ENCODE results near the gene PLXNB3.

Gene PLXNB3

DNA sequence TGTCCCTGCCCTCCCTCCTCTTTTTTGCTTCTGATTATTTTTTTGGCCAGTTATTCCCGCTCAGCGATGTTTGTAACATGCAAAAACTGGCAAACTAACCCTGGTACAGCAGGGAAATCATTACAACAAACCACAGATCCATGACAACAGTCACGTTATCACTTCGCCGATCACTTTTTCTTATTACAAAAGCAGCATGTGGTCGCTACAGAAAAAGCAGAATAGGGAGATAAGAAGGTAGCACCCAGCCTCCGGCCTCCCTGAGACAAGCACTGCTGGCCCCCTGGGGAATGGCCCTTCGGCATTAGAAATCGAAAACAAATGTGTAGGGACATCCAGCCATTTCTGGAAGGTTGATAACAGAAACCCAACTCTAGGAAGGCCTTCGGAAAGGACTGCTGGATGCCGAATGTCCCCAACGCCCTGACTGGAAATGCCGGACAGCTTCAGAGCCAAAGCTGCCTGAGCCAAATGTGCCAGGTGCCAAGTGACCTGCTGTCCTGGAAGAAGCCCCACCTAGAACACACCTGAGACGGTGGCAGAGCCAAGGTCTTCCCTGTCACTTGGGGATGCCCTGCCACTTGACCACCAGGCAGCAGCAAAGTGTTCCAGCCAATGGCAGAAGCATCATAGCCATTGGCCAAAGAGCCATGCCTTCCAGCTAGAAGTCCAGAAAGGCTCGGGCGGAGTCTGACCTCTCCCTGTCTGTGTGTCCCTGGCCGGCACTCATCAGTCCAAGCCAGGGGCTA lies 27.2 kb downstream of the PLXNB3 start:
- no peak for DNase-seq (ENCODE audit: low read depth, low spot score)

DNA sequence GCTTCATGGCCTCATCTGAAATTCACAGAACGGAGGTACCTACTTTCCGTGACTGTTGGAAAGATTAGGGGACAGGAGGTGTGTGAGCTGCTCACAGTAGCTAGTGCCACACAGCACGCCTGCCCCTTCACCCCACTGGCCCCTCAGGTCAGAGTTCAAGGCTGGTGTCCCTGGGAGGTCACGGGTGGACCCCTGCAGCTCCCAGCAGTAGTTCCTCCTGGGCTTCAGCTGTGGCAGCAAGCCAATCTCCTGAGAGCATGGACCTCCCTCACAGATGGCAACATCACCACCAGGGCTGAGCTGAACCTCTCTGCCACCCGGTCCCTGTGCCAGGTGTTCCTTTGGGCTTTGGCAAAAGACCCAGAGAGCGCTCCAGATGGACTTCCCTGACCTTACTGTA lies 28.3 kb downstream of the PLXNB3 start:
- DNase-seq (ENCODE audit: low read depth, low spot score): no peak

DNA sequence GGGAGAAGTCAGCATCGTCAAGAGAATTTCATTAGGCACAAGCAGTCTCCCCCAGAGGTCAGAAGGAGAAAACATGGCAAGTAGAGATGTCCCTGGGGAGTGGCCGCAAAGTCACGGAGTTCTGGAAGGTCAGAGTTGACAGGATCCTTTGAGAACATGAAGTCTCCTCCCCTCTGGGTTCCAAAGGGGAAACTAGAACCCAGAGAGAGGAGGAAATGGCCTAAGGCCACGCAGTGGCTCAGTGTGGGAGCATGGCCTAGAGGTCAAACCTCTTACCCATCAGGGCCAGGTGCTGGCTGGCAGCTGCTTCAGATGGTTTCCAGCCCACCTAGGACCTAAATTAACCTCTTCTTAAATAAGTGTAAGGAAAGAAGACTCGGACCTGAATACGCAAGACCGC lies 29.2 kb downstream of the PLXNB3 start:
- DNase-seq (ENCODE audit: low read depth, low spot score): peak; percentile 57

DNA sequence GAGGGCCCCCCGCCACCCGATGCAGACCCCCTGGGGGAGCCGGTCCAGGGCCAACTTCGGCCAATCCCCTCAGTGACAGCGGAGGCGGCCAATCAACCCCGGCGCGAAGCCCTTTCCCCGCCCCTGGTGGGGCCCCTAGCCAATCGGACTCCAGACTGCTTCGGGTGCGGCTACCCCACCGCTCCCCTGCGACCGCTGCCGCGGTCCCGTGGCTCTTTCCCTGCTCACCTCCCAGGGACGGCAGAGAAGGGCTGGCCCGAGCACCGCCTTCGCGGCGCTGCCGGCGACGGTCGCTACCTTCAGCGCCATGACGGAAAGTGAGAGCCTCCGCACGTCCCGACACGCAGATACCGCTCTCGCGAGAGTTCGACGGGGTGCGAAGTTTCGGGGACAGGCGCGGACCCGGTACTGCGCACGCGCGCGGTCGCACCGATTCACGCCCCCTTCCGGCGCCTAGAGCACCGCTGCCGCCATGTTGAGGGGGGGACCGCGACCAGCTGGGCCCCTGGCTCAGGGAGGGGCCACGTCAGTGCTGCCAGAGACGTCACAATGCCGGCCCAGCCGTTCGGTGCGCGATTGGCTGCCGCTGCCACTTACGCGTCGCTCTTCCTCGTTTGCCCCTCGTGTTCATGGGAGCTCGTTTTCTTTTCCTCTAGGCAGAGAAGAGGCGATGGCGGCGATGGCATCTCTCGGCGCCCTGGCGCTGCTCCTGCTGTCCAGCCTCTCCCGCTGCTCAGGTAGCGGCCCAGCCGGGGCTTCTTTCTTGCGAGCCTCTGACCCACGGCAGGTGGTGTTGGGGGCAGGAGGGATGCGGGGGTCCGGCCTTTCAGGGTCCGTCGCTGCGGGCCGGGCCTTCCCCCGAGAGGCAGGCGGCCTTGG lies 30.2 kb downstream of the PLXNB3 start, which contains the start of the genes IDH3G and SSR4:
TSS of gene IDH3G (minus strand) at position 358 of the 879 bp plus-strand sequence. CDS start at position 309, 49 bp downstream.
TSS of gene SSR4 (plus strand) at position 651 of the 879 bp plus-strand sequence. CDS start at position 671, 20 bp downstream.
- peak; percentile 99 for DNase-seq (ENCODE audit: low read depth, low spot score)

DNA sequence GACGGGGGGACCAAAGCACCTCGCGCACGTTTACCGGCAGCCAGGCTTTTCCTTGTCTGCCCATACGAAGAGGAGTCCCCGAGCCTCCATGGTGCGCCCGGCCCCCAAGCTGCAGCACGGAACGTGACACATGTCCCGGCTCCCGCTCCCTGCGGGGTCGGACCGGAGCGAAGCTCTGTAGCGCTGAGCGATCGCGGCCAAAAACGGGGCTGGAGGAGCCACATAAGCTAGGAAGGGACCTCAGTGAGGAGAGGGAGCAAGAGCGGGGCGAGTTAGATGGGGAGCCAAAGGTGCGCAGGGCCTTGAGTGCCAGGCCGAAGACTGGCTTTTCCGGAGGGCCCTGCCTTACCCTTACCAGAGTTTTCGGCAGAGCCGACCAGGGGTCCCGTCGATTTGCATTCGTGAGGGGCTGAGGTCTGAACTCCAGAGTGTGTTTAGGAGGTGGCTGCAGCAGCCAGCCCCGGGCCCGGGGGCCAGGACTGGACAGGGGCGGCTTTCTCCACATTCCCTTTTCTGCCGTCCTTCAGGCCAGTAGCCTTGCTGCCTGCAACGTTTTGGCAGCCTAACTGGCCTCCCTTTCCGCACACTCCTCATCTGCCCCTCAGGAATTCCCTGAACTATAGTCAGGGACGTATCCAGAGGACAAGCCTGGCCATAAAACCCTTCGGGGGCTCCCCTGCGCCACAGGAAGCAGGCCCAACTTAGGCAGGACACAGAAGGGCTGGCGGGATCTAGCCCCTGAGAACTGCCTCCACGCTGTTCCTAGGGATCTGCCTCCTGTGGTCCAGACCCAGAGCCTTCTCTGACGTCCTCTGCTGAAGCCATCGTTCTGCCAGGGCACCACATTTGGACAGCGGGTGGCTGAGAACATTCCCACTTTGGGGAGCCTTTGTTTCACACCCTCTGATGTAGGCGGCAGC lies 31.1 kb downstream of the PLXNB3 start:
- DNase-seq (ENCODE audit: low read depth, low spot score): peak; percentile 53

DNA sequence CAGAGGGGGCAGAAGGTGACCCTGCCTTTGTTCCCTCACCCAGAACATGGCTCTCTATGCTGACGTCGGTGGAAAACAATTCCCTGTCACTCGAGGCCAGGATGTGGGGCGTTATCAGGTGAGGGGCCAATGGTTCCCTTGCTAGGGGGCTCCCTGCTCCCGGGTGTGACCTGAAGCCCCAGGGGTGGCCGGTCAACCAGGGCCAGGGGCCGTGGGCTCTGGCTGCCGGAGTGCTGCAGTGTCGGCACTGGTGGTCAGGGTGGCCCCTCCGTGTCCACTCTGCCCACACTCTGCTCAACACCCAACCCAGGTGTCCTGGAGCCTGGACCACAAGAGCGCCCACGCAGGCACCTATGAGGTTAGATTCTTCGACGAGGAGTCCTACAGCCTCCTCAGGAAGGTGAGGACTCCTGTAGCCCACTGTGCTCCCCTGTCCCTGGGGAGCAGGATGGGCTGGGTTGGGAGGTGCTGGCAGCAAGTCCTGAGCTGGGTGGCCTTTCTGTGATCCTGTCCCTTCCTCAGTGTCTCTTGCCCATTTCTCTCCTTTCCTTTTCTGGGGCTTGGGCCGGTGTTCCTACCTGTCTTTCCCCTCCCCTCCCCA lies 33.5 kb downstream of the PLXNB3 start:
- DNase-seq (ENCODE audit: low read depth, low spot score): no peak

DNA sequence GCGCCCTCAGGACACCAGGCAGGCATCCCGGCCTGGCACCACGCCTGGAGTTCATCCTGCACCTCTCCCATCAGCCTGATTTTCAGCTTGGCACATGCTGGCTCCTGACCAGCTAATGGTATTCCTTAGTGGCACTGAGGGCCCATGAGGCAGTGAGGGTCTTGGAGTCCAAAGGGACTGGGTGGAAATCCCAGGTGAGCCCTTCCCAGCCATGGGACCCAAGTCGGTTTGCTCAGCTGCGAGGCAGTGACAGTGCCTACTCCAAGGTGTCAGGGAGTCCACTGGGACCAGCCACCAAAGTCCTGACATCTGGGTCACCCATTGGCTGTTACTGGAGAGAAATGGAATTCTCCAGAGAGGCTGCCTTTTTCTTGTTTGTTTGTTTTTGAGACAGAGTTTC lies 35.3 kb downstream of the PLXNB3 start:
- DNase-seq (ENCODE audit: low read depth, low spot score): no peak

DNA sequence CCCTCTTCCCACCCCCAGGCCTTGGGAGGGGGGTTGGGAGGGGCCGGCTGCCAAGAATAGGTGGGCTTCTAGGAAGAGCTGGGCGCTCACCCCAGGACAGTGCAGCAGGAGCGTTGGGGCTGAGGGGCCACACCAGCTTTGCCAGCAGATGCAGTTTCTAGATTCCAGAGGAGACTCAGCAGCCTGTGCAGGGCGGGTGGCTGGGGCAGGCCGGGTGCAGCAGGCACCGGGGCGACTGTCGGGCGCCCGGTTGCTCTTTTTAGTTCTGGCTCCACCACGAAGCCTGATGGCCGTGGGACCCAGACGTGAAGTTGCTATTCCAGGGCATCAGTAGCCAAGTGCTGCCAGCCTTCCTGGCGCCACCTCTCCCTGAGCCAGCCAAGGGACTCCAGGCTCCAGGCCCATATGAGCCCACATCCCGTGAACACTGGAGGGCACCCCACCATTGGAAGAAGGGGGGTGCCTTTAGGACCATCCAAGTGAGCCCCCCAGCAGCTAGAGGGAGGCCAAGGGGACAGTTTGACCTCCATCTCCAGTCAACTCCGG lies 36.2 kb downstream of the PLXNB3 start:
- DNase-seq (ENCODE audit: low read depth, low spot score): no peak

DNA sequence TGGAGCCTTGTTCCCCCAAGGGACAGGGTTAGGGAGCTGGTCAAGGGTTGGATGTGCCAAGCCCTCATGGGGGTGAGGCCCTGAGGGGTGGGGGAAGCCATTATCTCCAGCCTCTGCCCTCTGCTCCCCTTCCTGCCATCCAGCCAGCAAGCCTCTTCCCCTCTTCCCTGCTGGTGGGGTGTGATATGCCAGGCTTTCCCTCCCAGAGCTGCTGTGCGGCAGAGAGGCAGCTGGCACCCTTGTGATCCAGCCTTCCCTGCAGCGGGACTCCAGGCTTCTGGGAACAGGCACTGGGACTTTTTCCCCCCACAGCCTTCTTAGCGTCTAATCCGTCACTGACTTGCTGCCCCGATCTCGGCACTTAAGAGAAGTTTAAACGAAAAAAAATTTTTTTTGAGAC lies 36.7 kb downstream of the PLXNB3 start:
- DNase-seq (ENCODE audit: low read depth, low spot score): no peak

DNA sequence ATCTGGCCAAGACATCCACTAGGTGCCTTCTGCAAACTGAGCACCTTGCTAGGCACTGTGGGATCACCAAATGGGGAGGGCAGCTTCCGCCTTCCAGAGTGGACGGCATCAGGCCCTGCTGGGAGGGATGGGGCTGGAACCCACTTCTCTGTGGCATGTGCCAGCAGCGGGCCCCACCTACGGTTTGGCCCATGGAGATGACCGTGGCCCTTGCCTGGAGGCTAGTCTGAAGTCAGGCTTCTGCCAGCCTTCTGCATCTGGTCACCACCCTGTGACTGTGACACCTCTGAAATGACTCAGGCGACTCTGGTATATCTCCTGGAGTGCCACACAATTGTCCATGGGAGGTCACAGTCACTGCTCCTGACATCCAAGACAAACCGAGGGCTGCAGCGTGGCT lies 37.6 kb downstream of the PLXNB3 start:
- no peak for DNase-seq (ENCODE audit: low read depth, low spot score)

DNA sequence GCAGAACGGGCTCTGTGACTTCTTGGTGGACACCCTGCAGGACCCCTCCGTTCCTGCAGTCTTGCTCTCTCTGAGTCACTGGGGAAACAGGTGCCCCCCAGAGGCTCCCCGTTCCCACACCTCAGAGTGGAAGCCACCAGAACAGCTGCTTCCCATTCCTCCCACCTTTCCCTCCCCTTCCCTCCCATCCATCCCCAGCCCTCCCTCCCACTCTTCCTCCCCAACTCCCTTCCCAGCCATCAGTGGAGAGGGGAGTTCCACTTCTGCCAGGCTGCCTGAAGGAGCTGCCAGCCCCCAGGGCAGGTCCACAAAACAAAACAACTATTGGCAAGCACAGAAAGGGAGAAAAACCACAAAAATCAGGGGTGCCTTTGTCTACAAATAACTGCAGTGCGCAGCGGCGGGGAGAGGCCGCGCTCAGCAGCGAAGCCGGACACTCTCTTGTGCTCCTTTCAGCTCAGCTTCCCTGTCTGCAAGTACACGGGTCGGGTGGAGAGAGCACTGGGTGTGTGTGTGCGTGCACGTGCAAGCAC lies 38.5 kb downstream of the PLXNB3 start:
- DNase-seq (ENCODE audit: low read depth, low spot score): no peak

DNA sequence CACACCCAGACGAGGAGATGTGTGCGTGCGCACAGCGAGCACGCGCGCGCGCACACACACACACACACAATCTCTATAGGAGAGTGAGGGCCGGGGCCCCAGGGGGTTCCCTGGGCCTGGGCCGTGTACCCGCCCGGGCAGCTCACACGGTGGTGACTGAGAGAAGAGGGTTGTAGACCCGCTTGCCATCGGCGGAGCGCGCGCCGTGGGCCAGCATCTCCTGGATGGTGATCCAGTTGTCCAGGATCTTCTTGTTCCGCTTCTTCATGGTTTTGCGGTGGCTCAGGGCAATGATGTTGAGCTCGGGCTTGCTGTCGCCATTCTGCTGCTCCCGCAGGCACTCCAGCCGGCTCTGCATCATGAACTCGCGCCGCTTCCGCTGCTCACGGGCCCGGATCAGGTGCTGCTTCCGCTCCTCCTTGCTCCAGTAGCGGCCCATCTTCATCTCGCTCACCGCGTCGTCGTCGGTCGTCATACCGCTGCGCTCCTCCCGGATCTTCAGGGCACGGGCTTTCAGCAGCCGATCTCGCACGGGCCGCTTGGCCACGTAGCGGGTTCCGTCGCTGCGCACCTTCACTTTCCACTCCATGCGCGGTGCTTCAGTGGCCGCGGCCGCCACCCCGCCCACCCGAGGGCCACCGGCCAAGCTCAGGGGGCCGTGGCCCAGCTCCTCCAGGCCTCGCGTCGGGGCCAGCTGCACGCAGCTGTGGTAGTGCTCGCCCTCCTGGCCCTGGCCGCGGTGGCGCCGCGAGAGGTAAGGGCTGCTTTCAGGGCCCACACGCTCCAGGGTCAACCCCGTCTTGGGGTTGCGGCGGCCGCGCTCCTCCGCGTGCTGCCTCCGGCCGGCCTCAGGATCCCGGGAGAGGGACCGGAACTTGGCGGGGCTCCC lies 39.4 kb downstream of the PLXNB3 start:
- no peak for DNase-seq (ENCODE audit: low read depth, low spot score)

DNA sequence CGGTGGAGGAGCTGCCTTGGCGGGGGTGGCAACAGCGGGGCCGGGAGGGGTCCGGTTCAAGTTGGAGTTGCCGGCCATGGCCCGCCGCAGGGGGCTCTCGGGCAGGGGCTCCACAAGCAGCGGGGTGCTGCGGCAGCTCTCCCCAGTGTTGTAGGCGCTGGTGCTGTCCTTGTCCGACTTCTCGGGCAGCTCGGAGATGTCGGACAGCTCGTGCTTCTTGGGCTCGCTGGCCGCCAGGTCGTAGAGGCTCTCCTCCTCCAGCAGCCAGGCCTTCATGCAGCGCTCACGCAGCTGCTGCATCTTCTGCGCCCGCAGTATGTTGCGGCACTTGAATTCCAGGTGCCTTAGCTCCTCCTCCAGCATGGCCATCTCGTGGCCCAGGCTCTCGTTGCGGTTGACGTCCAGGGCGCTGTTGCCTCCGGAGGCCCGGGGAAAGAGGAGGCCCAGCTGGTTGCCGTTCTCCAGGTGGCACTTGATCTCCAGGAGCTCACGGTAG lies 40.1 kb downstream of the PLXNB3 start:
- no peak for DNase-seq (ENCODE audit: low read depth, low spot score)

DNA sequence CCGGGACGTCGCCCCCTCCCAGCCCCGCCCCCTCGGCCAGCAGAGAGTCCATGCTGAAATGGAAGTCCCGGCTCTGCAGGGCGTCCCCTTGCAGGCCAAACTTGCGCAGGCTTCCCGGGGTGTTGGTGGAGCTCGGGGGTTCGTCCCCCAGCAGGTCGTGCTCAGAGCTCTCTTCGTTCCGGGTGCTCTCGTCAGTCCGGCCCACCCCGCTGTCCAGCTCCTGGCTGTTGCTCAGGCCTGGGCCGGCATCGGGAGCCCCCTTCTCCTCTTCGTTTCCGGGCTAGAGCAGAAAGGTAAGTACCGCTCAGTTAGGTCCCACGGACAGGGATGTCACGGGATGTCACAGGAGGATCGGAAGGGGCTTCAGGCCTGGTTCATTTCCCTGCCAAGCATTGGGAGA lies 40.6 kb downstream of the PLXNB3 start:
- DNase-seq (ENCODE audit: low read depth, low spot score): no peak

DNA sequence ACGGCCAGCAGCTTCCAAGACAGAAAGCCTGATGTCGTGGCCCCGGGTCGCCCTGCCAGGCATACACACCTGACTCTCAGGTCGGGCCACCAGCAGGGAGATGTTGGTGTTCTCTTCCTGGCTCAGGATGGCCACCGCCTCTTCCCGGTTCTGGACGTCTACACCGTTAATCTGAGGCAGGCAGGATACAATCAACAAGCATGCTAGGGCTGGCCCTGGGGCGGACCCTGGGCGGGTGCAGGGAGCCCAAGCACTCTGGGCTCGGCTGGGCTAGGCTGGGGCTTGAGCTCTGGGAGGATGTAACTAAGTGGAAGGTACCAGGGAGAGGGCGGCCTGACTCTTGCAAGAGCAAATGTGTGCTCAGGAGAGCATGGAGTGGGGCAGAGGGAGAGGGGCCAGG lies 41.4 kb downstream of the PLXNB3 start:
- DNase-seq (ENCODE audit: low read depth, low spot score): no peak

DNA sequence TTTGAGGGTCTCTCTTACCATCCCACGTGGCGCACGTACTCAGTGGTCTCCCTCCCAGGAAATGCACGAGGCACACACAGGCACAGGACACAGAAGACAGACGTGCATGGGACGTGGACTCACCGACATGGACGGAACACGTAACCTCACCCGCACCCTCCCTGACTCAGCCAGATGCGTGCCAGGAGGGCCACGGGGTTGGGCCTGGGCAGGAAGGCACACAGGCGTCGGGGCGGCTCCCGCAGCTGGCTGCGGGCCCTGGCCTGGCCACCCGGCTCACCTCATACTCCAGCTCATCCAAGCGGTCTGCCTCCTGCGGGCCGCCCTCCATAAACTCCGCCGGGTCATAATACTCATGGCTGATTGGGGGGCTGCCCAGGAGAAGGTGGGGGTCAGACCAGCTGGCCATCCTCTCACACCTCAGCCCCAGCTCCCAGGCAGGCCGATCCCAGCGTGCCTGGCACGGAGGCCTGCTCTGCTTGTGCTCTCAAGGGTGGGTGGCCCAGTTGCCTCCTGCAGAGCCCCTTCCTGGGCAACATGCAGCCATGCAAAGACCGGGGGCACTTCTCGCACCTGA lies 43.0 kb downstream of the PLXNB3 start:
- DNase-seq (ENCODE audit: low read depth, low spot score): no peak

DNA sequence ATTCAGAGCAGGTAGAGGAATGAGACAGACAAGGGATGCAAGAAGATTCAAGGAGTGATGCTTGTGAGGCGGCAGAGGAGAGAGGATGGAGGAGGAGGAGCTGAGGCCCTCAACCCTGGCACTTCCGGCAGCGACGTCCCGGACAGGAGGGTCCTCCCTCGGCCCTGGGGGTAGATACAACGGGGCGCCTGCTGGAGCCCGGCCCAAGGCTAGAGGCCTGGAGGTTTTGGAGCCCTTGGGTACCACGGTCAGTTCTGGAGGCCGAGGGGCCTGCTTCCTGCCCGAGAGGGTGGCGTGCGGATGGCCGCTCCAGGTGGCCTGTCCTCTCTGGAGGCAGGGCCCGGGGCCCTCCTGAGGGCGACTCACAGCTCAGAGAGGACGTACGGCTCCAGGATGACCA lies 43.9 kb downstream of the PLXNB3 start:
- DNase-seq (ENCODE audit: low read depth, low spot score): no peak

DNA sequence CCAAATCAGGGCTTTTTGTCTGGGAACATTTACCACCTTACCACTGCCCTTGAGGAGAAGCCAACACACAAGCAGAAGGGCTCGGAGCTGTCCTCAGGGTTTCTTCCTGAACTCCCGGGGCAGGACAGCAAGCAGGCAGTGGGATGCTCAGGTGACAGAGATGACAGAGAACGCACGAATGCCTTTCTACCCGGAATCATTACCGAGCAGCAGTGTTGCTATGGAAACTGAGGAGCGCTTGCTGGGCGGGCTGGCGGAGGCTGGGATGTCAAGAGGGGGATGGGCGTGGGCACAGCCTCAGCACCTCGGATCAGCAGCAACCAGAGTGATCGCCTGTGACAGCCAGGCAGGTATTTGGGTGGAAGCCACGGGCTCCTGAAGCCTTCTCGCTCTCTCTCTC lies 48.2 kb downstream of the PLXNB3 start:
- DNase-seq (ENCODE audit: low read depth, low spot score): peak; percentile 64

DNA sequence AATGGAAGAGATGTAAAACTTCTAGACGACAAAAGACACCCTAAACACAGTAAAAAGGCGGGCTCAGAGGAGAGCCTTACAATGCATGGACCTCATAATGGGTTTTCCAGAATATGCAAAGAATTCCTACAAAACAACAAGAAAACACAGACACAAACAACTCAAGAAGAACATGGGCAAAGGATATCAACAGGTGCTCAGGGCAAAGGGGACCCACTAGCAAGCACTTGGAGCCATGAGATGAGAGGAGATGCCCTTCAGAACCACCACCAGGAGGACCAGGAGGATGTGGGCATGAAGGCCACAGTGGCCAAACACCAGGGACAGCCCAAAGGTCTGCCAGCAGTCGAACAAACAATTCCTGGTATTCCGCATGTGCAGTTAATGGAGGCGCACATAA lies 49.1 kb downstream of the PLXNB3 start:
- DNase-seq (ENCODE audit: low read depth, low spot score): no peak

Measured in ELF-1 (cell line).